ENCODE data around the gene LRP2.

The LRP2 gene

DNA sequence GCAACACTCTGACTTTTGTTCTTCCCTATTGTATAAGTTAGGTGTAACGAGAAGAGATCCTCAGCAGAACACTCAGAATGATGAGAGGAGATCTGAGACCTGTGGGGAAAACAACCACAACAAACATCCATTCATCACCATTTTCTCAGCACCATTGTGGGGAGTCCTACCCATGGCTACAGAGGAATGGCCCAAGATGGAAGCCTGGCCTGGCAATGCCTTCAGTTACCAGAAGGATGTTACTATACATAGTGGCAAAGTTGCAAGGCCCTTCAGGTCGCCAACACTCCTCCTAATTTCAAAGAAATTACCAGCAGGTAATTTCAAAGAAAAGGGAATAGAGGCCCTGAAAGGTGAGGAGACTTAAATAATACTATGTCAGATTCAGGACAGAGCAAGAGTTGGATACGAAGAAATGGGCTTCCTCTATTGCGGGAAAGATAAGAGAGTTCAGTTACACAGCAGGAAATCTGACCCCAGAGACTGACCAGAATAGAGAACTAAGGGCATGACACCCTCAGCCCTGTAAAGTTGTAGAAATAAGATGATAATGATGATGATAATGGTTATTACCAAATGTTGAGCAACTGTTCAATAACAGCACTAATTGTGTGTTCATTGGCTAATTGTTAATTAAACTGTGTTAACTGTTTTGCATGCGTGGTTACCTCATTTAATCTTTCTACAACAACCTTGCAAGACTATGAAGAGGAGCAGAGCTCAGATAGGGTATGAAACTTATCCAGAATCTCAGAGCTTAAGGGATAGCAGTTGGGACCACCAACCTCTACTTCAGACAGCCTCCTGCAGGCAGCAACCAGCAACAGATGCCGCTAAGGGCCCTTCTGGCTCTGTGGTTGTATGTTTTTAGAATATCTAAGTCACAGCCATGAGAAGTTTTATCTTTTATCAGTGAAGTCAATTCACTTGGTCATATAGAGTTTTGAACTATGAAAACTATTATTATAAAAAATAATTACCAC lies 255.5 kb downstream of the LRP2 start:
- H3K27ac ChIP-seq = no peak overlapping the region
- TF ChIP-seq, protein P1, sequence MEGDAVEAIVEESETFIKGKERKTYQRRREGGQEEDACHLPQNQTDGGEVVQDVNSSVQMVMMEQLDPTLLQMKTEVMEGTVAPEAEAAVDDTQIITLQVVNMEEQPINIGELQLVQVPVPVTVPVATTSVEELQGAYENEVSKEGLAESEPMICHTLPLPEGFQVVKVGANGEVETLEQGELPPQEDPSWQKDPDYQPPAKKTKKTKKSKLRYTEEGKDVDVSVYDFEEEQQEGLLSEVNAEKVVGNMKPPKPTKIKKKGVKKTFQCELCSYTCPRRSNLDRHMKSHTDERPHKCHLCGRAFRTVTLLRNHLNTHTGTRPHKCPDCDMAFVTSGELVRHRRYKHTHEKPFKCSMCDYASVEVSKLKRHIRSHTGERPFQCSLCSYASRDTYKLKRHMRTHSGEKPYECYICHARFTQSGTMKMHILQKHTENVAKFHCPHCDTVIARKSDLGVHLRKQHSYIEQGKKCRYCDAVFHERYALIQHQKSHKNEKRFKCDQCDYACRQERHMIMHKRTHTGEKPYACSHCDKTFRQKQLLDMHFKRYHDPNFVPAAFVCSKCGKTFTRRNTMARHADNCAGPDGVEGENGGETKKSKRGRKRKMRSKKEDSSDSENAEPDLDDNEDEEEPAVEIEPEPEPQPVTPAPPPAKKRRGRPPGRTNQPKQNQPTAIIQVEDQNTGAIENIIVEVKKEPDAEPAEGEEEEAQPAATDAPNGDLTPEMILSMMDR (IDR thresholded peaks at IDR 0.05) = no peak
- no peak overlapping the region for H3K4me3 ChIP-seq
- no peak for DNase-seq (ENCODE audit: low spot score)

GRCh38 chr2:169106134-169106533 lies 256.2 kb downstream of the LRP2 start:
- no peak overlapping the region for H3K27ac ChIP-seq
- no peak overlapping the region for H3K4me3 ChIP-seq
- DNase-seq (ENCODE audit: low spot score) = no peak
- TF ChIP-seq, protein P1 (IDR thresholded peaks at IDR 0.05) = no peak

DNA sequence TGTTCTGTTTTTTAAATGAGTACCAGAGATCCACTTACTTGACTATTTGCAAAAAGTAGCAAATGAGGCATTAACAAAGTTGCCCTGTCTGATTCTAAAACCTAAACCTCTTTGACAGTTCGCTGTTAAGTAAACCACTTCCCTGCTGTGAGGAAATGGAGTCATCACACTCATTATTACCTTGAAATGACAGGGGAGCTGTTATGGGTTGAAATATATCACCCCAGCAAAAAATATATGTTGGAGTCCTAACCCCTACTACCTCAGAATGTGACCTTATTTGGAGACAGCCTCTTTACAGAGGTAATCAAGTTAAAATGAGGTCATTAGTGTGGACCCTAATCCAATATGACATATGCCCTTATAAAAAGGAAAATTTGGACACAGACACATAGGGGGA lies 256.9 kb downstream of the LRP2 start:
- no peak for DNase-seq (ENCODE audit: low spot score)
- Histone ChIP-seq H3K4me3 (no peak overlapping the region), H3K27ac (no peak overlapping the region)
- TF ChIP-seq, protein P1 (IDR thresholded peaks at IDR 0.05) = no peak

DNA sequence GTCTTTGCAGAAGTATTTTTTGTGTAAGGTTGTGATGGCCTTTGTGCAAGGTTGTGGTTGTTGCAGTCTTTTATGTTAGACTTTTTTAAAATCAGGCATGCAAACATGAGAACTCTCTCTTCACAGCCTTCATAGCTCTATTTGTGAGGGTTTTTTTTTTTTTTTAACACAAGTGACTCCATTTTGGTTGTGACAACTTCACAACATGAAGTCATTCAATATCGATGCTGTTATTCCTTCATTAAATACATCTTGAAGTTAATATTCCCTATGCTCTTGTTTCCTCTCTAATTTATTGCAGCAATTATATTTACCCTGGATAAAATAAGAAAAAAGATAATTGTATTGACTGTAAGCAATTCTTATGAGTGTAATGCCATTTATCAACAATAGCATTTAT lies 257.5 kb downstream of the LRP2 start:
- Histone ChIP-seq H3K4me3 (no peak overlapping the region), H3K27ac (no peak overlapping the region)
- TF ChIP-seq, protein P1 (IDR thresholded peaks at IDR 0.05) = no peak
- no peak for DNase-seq (ENCODE audit: low spot score)

DNA sequence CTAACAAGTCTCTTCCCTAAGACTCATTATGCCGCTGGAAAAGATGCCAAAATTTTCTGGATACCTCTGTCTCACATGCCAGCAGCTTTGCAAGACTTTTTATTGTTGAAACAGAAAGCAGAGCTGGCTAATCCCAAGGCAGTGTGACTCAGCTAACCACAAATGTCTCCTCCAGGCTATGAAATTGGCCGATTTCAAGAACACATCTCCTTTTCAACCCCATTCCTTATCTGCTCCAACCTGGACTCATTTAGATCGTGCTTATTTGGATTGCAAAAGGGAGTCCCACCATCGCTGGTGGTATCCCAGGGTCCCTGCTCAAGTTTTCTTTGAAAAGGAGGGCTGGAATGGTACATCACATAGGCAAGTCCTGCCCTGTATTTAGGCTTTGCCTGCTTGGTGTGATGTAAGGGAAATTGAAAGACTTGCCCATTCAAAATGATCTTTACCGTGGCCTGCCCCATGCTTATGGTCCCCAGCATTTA lies 266.7 kb downstream of the LRP2 start:
- TF ChIP-seq, protein P1 (IDR thresholded peaks at IDR 0.05) = no peak
- no peak for DNase-seq (ENCODE audit: low spot score)
- no peak overlapping the region for H3K4me3 ChIP-seq
- H3K27ac ChIP-seq = no peak overlapping the region

DNA sequence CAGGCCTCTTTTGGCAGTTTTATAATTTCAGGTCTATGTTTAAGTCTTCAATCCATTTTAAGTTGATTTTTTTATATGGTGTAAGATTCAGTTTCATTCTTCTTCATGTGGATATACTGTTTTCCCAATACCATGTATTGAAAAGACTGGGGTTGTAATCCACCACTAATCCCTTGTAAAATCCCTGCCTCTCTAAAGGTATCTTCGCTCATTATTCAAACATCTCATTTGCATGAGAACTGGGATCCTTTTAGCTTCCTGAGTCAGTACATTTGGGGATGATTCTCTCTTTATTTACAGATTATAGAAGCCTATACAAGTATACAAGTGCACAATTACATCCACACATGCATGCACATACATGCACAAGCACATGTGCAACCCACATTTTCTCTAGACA lies 267.7 kb downstream of the LRP2 start:
- H3K4me3 ChIP-seq = no peak overlapping the region
- DNase-seq (ENCODE audit: low spot score) = no peak

More for the DNA sequence above, 267.7 kb downstream of the LRP2 start:
- TF ChIP-seq, protein P1 (IDR thresholded peaks at IDR 0.05) = no peak
- H3K27ac ChIP-seq = no peak overlapping the region

Measured in coronary artery (tissue), 2 donors.